OCI-M1 (cell line): ENCODE measurements around the gene RAB31.

Source experiments
- DNase-seq: peaks from one replicate; lab custom pipeline; 2025; lab: John Stamatoyannopoulos, UW

Gene RAB31

DNA sequence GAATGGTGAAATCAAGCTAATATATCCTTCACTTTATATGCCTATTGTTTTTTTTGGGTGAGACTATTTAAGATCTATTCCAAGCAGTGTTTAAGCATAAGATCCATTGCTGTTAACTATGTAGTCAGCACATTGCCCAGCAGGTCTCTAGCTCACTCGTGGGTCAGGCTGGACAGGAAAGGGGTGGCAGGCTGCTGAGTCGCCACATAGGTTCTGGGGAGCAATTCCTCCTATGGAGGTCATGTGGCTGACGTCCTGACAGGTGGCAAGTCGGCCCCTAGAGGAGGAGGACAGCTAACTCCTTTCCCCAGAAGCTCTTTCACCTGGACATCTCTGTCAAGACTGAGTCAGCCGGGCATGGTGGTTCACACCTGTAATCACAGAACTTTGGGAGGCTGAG, 13.9 kb upstream of the RAB31 start:
- DNase-seq: no peak

DNA sequence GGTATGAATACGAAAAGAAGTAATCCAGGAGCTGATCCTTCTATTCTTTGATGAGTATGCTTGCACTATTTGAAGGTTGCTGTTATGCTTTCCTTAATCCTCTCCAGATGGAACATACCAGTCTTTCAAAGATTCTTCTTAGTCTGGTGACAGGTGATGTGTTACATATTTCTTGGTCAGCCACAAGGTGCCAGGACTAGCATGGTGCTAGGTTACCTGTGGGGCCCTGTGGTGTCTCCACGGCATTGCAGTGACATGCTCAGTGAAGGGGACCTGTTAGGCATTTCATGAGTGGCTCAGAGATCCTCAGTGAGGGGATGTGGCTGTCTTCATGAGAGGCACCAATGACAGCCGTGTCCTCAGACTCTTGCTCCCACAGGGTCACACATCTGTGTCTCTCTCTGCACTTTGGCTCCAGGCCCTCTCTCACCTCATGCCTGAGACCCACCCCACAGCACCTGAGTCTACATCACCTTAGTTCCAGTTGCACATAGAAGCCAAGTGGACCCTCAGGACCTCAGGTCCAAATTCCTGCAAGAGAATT, 13.1 kb upstream of the RAB31 start:
- no peak for DNase-seq

DNA sequence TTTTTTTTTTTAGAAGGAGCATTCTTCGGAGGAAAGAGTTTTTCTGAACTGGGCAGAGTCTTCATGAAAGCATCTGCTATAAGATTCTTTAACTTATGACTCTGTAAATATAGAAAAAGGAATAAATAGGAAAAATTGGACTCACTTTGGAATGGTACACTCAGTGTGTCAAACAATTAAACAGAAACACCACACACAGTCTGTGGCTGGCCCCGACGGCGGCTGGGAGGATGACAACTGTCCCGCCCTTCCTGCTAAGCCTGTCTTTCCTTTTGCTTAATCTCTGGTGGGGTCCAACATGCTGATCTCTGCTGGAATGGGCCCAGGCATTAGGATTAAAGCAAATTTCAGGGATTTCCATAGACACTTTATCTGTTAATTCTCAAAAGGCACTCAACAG, 12.5 kb upstream of the RAB31 start:
- DNase-seq: no peak

DNA sequence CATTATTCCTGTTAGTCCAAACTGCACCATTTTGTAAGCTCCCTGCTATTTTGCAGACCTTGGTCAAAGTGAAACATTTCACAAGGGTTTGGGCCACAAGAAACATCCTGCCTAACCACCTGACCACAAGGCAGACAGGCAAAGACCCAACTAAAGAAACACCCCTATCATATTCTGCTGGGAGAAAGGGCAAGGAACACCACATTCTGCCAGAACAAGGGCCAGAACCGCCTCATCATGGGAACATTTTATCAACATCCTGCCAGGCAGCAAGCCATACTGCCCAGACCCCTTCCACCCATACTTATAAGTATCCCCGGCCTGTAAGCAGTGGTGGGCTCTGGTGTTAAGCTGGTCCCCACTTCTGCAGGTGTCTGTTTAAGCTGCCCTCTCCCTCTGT, 12.0 kb upstream of the RAB31 start:
- no peak for DNase-seq

DNA sequence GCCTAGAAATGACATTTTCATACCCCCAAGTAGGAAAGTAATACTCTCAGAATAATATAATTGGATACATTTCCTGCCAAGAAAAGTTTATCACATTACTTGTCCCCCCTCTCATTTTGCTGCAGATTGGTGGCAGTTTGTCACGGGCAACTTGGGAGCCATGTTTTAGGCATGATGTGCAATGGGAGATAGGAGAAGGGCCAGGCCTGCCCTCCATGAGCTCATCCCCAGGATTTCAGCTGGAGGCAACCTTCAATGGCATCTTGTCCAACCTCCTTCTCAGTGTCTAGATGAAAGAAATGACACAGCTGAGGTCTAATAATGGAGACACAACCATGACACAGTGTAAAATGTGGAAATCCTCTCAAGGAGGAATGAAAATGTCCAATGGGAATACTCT, 11.4 kb upstream of the RAB31 start:
- DNase-seq: no peak

DNA sequence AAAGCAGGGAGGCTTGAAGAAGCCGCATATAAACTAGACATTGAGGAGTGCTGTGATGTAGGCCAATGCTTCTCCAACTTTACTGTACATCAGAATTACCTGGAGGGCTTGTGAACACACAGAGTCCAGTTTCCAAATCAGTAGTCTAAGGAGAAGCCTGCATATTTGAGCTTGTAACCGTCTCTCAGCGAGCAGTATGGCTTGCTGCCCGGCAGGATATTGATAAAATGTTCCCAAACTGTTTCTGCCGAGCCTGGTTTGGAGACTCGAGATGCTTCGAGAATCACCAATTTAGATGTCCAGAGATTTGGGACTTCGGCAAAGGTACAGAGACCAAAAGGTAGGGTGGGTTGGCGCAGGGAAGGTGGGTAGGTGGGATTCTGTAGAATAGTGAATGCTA, 11.0 kb upstream of the RAB31 start:
- no peak for DNase-seq

DNA sequence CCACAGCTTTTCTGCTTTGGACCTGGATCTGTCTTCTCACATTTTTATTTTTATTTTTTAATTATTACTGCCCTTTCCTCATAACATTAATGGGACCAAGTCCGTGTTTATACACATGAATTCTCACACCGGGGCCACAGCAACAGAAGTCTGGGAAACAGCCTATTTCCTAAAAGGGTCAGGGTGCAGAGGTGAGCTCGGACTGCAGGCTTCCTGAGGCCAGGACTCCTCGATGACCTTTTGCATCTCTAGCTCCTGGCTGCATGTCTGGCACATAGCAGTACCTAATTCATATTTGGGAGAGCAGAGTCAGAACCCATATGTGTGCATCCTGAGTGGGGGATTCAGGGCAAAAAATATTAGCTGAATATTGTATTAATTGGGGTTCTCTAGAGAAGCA, 9.6 kb upstream of the RAB31 start:
- no peak for DNase-seq

DNA sequence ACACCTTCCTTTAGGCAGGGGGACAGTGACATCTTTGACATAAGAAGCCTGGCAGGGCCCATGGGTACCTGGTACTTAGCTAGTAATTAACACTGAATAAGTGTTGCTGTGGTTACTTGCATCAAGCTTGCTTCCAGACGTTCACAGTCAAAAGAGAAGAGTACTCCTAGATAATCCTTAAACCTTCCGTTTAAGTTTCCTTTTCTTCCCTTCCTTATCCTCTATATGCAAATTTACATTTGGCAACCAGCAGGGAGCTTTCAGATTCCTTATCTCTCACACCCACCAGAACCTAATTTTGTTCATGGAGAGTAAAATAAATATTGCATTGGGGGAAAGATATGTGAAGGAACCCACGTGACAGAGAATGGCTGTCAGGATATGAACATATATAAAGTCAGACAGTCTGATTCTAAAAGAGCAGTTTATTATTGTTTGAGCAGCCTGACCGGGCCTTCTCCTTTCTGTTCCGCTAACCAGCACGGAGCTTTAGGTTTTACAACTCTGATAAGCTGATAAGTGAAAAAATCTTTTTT, 7.8 kb upstream of the RAB31 start:
- DNase-seq: peak; percentile 84

DNA sequence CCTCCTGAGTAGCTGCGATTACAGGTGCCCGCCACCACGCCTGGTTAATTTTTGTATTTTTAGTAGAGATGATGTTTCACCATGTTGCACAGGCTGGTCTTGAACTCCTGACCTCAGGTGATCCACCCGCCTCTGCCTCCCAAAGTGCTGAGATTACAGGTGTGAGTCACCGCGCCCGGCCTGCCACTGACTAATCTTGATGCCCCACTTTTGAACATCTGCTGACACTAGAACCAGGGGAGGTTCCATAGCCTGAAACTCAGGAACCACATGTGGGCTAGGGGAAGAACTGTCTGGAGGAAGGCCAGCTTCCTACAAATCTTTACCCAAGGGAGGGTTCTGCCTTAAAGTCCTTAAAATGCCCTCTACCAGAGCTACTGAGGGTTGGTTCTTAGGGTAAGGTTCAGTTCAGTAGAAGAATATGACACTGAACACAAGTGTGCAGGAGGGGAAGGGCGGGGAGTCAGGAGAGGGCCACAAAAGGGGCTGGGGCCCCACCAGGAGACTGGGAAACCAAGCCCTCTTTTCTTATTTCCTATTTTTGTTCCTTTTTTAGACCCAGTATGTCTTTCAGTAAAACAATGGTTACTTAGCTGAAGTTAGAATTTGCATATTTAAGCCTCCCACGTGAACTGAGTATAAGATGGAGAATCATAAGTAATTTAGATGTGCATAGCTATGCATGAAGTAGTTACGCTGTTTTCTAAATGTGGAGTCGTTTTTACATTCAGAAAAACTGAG, 6.3 kb upstream of the RAB31 start:
- no peak for DNase-seq

DNA sequence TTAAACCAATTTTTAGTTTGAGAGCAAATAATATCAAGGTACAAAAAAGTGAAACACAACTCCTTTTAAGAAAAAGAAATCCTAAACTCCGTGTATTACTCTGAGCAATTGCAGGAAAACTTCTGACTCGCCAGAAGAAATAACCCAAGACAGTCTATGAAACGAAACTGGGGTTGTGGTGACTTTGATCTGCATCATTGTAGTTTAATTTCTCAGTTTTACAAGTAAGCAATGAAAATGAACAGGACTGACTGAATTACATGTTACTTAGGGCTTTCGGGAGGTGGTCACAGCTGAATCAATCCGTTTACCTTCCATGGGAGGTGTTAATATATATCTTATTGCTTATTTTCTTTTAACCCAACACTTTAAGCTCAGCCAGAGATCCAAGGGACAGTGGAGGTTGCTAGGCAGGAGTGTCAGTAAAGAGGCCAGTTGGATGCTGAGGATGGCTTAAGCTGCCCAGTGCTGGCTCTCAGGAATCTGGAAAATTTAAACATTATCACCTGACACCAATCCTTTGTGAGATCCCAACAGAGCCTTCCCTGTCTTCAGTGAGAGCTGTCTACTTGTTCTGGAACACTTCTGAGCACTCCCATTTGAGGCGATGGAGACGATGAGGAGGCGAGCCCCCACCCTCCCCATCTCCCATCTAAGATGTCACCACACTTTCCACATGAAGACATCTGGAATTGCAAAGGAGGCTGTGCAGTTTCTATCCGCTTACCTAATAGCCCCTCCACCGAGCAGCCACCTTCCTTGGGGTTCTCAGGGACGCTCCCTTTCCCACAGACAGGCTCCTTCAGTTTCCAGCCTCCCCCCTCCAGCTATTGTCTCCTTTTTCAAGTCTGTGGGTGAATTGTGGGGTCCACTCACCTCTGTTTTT, 3.6 kb upstream of the RAB31 start:
- DNase-seq: no peak

DNA sequence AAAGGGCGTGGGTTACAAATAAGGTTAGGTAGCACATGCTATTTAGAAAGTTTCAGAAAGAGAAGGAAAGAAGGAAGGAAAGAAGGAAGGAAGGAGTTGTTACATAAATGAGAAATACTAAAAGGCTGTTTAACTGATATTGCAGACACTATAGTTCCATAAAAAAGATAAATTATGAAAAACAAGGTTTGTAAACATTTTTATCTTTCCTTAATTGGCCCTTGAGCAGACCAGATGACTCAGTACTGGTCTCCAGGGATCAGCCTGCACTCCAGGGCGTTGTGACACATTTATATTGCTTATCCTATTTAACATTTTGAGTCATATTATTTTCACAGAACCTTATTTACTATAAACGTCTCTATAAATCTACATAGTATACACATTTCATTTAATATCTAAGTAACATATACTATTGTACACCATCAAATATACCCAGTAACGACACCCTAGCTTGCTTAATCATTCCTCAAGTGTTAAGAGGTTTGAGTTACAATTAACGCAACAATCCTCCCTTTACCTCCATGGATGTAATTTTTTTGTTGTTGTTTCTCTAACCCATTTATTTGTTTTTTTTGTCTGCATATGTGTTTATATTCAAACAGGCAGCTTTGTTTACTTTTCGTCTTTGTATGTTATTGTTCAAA, 2.8 kb upstream of the RAB31 start:
- no peak for DNase-seq

DNA sequence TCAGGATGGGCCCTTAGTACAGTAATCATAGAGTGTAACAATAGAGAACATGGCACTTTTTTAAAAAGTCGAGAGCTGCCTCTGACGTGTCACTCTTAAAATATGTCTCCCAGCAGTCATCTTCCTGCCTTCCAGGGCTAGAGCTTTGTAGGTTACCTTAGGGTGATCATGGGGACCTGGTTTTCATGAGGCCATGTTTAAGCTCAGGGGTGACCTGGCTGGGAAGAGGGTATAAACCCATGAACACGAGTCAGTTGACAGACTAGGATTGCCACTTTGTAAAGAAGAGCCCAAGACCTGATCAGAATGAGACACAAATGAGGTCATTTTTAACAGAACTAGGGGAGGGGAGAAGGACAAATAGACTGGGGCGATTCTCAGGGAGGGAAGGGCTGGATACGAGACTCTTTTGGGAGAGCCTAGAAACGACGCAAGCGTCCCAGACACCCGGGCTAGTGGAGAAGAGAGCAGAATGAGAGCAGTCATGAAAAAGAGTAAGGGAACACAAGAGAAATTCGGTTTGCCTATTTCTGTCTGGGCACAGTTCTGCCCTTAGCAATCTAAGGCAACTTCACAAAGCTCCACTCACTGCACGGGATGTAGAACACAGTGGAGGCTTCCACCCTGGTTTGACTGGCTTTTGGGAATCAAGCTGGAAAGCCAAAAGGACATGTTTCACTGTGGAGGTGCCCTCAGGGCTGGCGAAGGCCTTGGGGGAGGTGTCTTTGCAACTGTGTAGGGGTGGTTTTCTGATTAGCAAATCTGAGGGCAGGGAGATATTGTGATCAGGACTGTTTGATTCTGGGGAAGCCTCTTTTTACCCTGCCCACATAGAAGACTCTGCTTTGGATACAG, 1.8 kb upstream of the RAB31 start:
- no peak for DNase-seq

DNA sequence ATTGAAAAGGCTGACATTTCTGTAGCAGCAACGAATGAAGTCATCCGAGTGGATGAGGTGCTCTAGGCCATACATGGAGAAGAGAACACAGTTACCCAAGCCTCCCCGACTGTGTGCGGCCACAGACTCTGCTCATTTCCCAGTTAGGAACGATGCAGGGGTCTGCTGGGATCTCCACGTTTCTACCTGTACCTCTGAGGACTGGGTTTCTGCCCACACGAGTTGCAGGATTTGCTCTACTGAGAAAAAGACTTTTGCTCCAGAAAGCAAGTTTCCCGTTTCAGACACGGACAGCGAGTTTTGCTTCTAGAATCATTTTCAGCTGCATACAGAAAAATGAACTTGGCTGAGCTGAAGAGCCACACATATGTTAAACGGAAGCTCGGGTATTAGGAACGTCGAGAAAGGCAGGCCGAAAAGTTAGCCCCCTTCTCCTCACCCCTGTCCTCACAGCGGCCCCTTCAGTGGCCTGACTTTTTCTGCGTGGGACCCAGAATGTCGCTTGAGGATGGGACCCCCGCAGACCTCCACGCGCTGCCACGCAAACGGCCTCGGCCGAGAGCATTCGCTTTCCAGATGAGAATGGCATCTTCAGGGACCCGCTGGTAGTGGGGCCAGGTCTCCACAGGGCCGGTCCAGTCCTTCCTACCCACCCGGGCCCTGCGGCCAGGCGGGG, 582 bp upstream of the RAB31 start:
- no peak for DNase-seq

DNA sequence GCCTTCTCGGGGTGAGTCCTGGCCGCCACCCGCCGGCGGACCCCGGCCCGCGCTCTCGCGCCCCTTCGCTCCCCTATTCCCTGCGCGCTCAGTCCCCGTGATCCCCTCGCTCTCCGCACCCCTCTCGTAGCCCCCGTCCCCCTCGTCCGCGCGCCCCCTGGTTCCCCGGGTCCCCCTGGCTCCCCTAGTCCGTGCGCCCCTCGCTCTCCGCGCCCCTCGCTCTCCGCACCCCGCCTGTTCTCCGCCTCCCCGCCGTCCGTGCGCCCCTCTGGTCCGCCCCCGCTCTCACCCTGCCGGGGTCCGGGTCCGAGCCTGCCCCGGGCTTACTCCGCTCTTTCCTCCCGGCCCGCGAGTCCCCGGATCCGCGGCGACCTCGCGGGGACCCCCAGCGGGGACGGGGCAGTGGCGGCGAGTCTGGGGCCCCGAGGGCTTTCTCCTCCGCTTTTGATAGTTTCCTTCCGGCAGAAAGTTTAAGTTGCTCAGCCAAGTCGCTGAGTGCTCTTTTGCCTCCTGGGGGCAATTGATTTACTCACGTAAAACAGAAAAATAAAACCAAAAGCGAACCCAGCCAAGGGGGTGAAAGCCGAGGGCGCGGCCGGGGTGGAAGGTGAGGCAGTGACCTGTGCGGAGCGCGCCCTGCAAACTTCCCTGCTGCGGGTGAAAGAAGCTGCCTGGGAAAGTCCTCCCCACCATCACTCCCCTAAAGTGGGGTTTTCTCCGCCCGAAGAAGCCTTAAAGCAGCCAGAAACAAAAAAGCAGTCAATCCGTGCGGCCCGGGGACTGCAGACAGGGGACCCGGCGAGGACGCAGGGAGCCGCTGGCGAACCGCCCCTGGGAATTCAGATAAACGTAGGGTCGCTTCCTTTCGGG, 568 bp downstream of the RAB31 start:
- DNase-seq: no peak

DNA sequence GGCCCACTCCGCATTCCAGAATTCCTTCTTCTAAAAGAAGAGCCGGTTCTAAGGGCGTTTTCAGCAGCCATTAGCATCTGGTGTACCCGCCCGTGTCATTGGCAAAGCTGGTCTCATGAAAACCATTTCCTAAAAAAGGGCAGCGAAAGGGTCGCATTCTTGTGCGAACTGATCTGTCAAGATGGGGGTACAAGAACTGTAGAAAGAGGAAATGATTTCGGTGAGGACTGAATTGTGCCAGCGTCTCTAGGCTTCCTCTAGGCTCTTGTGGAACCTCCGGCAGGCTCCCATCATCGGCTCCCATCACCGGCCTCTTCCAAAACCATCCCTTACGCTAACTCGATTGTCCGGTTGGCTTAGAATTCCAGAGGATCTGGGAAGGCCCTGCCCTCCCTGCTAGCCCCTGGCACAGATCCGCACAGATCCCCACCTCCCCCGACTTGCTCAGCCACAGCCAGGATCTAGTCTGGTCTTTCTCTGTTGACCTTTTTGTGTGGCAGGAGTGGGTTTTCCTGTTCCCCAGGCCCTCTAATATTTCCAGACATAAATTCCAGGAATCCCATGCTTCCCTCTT, 1.3 kb downstream of the RAB31 start:
- DNase-seq: no peak

DNA sequence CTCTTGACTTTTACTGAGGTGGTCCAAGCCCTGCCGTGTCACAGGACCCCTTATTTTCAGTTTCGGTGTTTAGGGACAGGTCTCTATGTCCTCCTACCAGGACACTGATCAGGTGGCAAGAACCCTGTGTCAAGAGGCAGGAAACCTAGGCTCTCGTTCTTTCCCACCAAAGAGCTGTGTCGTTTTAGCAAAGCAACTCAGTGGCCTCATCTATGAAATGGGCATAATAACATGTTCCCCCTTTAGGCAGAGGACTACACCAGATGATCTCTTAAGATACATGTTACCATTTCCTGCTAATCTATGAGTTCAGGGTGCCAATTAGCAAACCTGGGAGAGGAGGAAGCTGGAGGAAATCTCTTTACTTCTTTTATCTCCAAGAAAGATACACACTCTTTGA, 1.9 kb downstream of the RAB31 start:
- no peak for DNase-seq

DNA sequence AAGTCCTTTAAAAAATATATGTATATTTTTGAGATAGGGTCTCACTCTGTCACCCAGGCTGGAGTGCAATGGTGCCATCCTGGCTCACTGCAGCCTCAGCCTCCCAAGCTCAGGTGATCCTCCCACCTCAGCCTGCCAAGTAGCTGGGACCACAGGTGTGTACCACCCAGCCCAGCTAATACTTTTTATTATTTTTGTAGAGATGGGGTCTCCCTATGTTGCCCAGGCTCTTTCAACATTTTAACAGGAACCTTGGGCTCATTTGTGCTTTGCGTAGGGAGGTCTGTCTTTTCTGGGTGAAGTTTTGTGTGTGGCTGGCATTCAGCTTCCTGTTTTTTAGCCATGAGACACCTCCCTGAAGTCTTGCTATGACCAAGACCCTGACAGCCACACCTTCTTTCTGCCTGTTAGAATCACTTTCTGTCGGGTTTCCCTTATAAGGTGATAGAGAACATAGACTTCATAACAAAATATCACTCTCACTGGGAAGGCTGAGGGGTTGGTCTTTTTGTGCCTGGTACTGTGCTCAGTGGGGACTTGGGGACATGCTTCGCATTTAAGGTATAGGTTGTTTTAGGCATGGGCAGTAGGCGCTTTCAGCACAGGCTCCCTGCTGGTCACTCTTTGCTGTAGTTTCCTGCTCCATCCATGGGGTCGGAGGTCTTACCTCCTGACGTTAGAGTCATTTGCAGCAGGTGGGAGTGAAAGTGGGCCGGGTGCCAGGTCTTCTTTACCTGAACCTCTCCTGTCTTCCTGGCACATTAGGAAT, 3.4 kb downstream of the RAB31 start:
- peak; percentile 42 for DNase-seq

DNA sequence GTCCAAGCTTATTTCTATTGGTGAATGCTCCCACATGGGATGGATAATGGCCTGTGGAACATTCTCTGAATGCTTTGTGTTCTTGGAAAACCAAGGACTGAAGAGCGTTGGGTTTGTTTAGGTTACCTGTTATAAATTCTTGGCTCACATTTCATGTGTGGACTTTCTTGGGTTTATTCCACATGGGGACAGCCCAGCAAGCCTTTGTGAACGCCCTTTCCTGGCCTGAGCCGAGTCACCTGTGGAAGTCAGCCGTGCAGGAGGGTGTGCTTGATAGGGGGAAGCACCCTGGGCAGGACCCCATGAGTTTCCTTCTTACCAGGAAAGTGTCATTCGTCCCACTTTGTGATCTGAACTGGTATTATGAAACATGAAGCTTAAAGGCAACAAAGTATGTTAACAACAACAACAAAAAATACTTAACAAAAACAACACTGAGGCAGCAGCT, 4.1 kb downstream of the RAB31 start:
- DNase-seq: no peak

DNA sequence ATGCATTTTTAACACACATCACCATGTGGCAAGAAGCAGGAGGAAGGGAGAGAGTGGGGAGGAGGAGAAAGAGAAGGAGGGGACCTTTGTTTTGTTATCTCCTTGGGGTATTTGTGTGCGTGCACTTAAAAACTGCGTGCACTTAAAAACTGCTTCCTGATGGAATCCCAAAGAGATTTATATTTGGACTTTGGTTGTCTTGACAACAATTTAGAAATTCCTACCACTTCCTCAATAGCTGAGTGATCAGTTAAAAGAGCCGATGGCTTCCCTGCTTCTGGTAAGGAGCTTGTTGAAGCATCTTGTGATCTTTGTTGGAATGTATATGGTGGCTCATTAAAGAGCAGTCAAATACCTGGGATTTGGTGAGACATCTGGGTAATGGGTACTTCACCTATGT, 4.5 kb downstream of the RAB31 start:
- no peak for DNase-seq
